GM10248 (cell line): Measurements from ENCODE around the gene CARD14.

Experiments
- CTCF ChIA-PET: fragments of 300-600 bp; sonication (Branson Sonifier 250); formaldehyde crosslinking; extraction: SDS; loops from one replicate; lab custom pipeline; 2021; ENCODE audit warnings: antibody characterized with exemption; lab: Yijun Ruan, JAX
- POLR2A ChIA-PET: fragments of 350-650 bp; sonication (Branson Sonifier 250); formaldehyde crosslinking; extraction: SDS; loops from one replicate; lab custom pipeline; 2020; ENCODE audit warnings: antibody characterized with exemption; lab: Yijun Ruan, JAX
- DNase-seq: peaks from one replicate; pipeline ENCODE4 v3.0.0; 2012; ENCODE audit errors: extremely low spot score
- TF ChIP-seq, protein P1 (sequence below): IDR thresholded peaks from 2 replicates; pipeline ENCODE4 v1.5.1; 2012; ENCODE audit warnings: mild to moderate bottlenecking, low read depth; ENCODE audit errors: extremely low read depth, missing control alignments, control extremely low read depth

Gene CARD14

DNA sequence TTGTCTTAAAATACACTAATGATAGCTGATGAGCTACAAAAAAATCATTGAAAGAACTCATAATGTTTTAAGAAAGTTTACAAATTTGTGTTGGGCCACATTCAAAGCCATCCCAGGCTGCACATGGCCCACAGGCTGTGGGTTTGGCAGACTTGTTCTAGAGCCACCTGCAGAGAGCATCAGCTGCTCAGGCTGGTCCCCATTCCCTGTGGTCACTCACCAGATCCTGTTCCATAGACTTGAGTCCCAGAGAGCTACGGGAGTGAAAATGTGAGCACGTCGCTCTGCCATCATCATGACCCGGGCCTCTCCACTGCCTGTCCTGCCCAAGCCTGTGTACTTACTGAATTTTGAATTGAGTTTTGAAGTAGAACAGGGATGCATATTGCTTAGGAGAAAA is 57.3 kb downstream of the CARD14 start:
- ChIA-PET POLR2A (no interaction called here), CTCF (interaction anchor here (1.1 to 2.5 kb wide), 3 partner anchors 9 to 81 kb away, joined by 3 to 12 read pairs (median 8); no protein-coding TSS in a partner anchor)
- DNase-seq: no peak
- TF ChIP-seq, protein P1, sequence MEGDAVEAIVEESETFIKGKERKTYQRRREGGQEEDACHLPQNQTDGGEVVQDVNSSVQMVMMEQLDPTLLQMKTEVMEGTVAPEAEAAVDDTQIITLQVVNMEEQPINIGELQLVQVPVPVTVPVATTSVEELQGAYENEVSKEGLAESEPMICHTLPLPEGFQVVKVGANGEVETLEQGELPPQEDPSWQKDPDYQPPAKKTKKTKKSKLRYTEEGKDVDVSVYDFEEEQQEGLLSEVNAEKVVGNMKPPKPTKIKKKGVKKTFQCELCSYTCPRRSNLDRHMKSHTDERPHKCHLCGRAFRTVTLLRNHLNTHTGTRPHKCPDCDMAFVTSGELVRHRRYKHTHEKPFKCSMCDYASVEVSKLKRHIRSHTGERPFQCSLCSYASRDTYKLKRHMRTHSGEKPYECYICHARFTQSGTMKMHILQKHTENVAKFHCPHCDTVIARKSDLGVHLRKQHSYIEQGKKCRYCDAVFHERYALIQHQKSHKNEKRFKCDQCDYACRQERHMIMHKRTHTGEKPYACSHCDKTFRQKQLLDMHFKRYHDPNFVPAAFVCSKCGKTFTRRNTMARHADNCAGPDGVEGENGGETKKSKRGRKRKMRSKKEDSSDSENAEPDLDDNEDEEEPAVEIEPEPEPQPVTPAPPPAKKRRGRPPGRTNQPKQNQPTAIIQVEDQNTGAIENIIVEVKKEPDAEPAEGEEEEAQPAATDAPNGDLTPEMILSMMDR: no peak

DNA sequence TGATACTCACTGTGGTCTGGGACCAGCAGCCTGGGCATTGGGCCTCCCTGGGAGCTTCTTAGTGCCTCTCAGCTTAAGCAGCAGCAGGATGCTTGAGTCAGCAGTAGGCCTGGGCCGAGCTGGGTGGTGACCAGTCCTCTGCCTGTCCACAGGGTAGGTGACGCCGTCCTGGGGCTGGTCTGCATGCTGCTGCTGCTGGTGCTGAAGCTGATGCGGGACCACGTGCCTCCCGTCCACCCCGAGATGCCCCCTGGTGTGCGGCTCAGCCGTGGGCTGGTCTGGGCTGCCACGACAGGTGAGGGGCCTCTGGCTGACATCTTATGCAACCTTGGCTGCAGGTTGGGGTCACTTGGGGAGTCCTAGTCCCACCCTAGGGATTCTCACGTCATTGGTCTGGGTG is 57.8 kb downstream of the CARD14 start:
- CTCF ChIA-PET: interaction anchor here (1.1 to 2.5 kb wide), 3 partner anchors 9 to 82 kb away, joined by 3 to 12 read pairs (median 8); no protein-coding TSS in a partner anchor
- POLR2A ChIA-PET: no interaction called here
- TF ChIP-seq, protein P1: no peak
- DNase-seq: no peak

DNA sequence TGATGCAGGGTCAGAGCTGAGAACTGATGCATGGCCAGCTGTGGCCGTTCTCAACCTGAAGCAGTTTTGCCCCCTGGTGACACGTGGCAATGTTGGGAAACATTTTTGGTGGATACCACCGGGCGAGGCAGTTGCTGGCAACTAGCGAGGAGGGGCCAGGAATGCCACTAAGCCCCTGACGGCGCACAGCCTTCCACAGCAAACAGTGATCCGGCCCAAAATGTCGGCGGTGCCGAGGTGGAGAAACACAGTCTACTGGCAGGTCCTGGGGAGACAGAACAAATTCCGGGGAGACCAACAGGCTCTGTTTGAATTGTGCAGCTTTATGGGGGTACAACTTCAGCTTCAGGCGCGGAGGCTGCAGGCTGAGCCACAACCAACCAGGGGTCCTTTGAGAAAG is 58.6 kb downstream of the CARD14 start:
- TF ChIP-seq, protein P1: no peak
- ChIA-PET CTCF (interaction anchor here (1.0 to 1.8 kb wide), 4 partner anchors 8 to 37 kb away, joined by 3 to 8 read pairs (median 4); no protein-coding TSS in a partner anchor), POLR2A (no interaction called here)
- DNase-seq: no peak

DNA sequence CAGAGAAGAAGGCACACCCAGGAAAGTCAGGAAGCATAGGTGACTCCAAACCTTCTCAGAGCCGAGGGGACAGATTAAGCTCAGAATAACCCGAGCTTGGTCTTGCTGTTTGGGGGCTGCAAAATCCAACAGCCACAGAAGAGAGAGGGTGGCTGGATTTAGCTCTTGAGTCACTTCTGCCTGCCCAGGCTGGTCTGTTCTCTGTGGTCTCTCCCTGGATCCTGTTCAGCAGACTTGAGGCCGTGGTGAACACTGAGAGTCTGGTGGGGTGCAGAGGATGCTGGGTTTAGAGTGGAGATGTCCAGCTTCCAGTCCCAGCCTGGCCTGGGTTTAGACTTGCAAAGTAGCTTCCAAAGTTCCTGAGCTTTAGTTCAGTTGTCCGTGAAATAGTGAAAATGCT is 59.2 kb downstream of the CARD14 start:
- POLR2A ChIA-PET: no interaction called here
- TF ChIP-seq, protein P1: no peak
- CTCF ChIA-PET: interaction anchor here (1.0 to 1.8 kb wide), 3 partner anchors 10 to 37 kb away, joined by 3 to 4 read pairs (median 3); no protein-coding TSS in a partner anchor
- DNase-seq: no peak

DNA sequence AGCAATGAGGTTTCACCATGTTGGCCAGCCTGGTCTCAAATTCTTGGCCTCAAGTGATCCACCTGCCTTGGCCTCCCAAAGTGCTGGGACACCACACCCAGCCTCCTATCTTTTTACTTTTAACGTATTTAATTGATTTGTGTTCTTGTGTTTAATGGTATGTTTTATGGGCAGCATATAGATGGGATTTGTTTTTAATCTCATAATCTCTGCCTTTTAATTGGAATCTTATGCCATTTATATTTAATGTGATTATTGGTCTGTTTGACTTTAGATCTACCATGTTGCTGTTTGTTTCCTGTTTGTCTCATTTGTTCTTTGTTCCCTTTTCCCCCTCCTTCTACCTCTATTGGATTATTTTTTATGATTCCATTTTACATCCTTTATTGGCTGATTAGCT is 62.6 kb downstream of the CARD14 start:
- DNase-seq: no peak
- CTCF ChIA-PET: interaction anchor here (1.0 kb wide), 1 partner anchor 37 kb away, joined by 3 read pairs; no protein-coding TSS in a partner anchor
- TF ChIP-seq, protein P1: no peak
- POLR2A ChIA-PET: interaction anchor here (0.6 kb wide), 1 partner anchor 24 kb away, joined by 4 read pairs; no protein-coding TSS in a partner anchor

DNA sequence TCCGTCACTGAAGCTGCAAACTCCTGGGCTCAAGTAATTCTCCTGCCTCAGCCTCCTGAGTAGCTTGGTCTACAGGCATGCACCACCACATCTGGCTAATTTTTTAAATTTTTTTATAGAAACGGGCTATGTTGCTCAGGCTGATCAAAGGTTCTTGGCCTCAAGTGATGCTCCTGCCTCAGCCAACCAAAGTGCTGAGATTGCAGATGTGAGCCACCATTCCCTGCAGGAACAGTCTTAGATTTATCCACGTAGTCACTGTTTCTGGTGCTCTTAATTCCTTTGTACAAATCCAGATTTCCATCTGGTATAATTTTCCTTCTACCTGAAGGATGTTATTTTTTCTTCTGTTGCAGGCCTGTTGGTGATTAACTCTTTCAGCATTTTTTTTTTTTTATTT is 63.4 kb downstream of the CARD14 start:
- CTCF ChIA-PET: no interaction called here
- POLR2A ChIA-PET: no interaction called here
- TF ChIP-seq, protein P1: no peak
- DNase-seq: no peak
